ENCODE measurements around the gene FOXI1.

Gene FOXI1

GRCh38 chr5:170105642-170106611 is at the start of gene FOXI1:
TSS of gene FOXI1 (plus strand) at chr5:170105897. CDS start at chr5:170105958, 61 bp downstream.
- DNase-seq, result peak; percentile 19

- DNase-seq, result no peak
These were observed 49.0 kb upstream of the FOXI1 start for GRCh38 chr5:170056561-170057267.

GRCh38 chr5:170057311-170057710 is 48.4 kb upstream of the FOXI1 start:
- DNase-seq, result no peak

- no peak for DNase-seq
These were observed 46.5 kb upstream of the FOXI1 start for GRCh38 chr5:170059221-170059620.

GRCh38 chr5:170067152-170067551 is 38.5 kb upstream of the FOXI1 start:
- DNase-seq, result no peak

- DNase-seq, result no peak
These were observed 38.0 kb upstream of the FOXI1 start for GRCh38 chr5:170067574-170068170.

- DNase-seq, result no peak
These were observed 36.2 kb upstream of the FOXI1 start for GRCh38 chr5:170069512-170069911.

GRCh38 chr5:170070556-170071412 is 34.9 kb upstream of the FOXI1 start:
- DNase-seq, result no peak

GRCh38 chr5:170071748-170072147 is 33.9 kb upstream of the FOXI1 start:
- no peak for DNase-seq

- no peak for DNase-seq
These were observed 30.0 kb upstream of the FOXI1 start for GRCh38 chr5:170075696-170076095.

GRCh38 chr5:170076211-170076610 is 29.5 kb upstream of the FOXI1 start:
- DNase-seq, result no peak

- DNase-seq, result no peak
These were observed 29.0 kb upstream of the FOXI1 start for GRCh38 chr5:170076739-170077138.

- DNase-seq, result no peak
These were observed 28.2 kb upstream of the FOXI1 start for GRCh38 chr5:170077526-170077925.

- DNase-seq, result no peak
These were observed 27.2 kb upstream of the FOXI1 start for GRCh38 chr5:170078458-170078857.

- no peak for DNase-seq
These were observed 26.8 kb upstream of the FOXI1 start for GRCh38 chr5:170078931-170079330.

GRCh38 chr5:170080217-170080616 is 25.5 kb upstream of the FOXI1 start:
- DNase-seq, result no peak

- no peak for DNase-seq
These were observed 24.8 kb upstream of the FOXI1 start for GRCh38 chr5:170080786-170081445.

- DNase-seq, result no peak
These were observed 24.1 kb upstream of the FOXI1 start for GRCh38 chr5:170081616-170082015.

- DNase-seq, result no peak
These were observed 23.0 kb upstream of the FOXI1 start for GRCh38 chr5:170082701-170083100.

GRCh38 chr5:170087168-170087817 is 18.4 kb upstream of the FOXI1 start:
- DNase-seq, result no peak

- DNase-seq, result no peak
These were observed 13.1 kb upstream of the FOXI1 start for GRCh38 chr5:170092455-170093101.
